ENCODE results near the gene UBAC2. TPM values are rescaled to one million over a fixed set of nuclear protein-coding genes. Genes with fewer than 3 reads are reported as not detected.
"Not testable (repeated sequence)": the region's sequence is repeated elsewhere in the genome, so short reads cannot be mapped to it uniquely, and the experiment has no call there.

UBAC2 gene
- total RNA-seq, 4 donors from 2014 or later: 54.4 to 65.9 (median 59.5) TPM

DNA sequence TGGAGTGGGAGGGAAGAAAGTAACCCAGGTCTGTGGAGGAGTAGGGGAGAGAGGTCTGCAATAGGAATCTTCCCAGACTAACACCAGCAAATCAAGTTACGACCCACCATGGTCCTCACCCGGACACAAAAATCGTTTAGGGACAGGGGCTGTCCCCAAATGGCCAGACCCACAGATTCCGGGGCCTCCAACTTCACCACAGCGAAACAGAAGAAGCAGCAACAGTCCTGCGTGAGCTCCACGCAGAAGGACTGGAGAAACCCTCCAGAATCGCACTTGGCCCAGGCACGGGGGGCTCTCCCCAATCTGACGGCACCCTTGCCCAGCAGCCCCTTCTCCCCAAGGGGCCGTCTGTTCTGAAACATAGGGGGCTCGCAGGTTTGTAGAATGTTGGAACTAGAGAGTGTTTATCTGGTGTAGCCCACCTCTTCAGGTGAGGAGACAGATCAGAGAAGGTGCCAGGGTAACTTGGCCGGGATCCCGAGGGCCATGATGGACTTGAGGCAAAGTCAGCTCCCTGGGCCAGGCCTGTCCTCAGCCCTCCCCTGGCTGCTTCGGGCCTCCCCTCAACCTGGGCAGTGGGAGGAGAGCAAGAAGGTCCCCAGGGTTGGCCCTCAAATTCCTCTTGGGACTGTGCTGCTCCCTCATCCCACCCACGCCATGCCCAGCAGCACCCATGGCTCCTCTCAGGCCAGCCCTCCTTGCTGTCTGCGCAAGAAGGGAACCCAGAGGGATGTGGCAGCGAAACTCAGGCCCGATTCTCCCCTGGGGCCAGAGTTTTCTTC lies 189.1 kb downstream of the UBAC2 start:
- no peaks in the 10 kb centered on the region for H3K27me3 ChIP-seq
- H3K4me3 ChIP-seq: no peak overlapping the region
- no peak for DNase-seq

DNA sequence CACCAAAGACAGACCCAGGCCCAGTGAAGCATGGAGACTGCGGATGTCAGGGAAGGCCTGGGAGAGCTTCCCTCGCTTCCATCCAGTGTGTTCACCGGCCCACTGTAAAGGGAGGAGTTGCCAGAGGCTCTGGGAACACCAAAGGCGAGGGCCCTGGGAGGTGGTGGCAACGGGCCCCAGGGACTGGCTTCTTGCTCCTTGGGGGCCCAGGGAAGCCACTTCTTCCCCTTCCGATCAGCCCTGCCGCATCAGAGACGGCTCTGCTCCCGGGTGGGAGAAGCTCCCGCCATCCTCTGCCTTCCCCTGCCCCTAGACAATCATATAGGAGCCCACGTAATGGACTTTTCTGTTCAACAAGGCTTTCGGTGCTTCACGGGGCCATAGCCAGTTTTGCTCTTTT lies 189.9 kb downstream of the UBAC2 start:
- Histone ChIP-seq H3K27me3 (no peaks in the 10 kb centered on the region), H3K4me3 (no peak overlapping the region), H3K36me3 (no peaks in the 10 kb centered on the region), H3K4me1 (no peaks in the 10 kb centered on the region), H3K9me3 (no peaks in the 10 kb centered on the region), H3K27ac (no peak overlapping the region)
- intact Hi-C loops (cut with DNase I; ENCODE audit: low total_unique reads): no loop called here
- TF ChIP-seq POLR2A (IDR thresholded peaks at IDR 0.05): no peak
- TF ChIP-seq, protein P1, sequence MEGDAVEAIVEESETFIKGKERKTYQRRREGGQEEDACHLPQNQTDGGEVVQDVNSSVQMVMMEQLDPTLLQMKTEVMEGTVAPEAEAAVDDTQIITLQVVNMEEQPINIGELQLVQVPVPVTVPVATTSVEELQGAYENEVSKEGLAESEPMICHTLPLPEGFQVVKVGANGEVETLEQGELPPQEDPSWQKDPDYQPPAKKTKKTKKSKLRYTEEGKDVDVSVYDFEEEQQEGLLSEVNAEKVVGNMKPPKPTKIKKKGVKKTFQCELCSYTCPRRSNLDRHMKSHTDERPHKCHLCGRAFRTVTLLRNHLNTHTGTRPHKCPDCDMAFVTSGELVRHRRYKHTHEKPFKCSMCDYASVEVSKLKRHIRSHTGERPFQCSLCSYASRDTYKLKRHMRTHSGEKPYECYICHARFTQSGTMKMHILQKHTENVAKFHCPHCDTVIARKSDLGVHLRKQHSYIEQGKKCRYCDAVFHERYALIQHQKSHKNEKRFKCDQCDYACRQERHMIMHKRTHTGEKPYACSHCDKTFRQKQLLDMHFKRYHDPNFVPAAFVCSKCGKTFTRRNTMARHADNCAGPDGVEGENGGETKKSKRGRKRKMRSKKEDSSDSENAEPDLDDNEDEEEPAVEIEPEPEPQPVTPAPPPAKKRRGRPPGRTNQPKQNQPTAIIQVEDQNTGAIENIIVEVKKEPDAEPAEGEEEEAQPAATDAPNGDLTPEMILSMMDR (IDR thresholded peaks at IDR 0.05): no peak
- no peak for DNase-seq

More for the DNA sequence above, 189.1 kb downstream of the UBAC2 start:
- Histone ChIP-seq H3K27ac (no peak overlapping the region), H3K9me3 (no peaks in the 10 kb centered on the region), H3K36me3 (no peaks in the 10 kb centered on the region), H3K4me1 (no peaks in the 10 kb centered on the region)
- TF ChIP-seq POLR2A (IDR thresholded peaks at IDR 0.05): no peak
- intact Hi-C loops (cut with DNase I; ENCODE audit: low total_unique reads): no loop called here

DNA sequence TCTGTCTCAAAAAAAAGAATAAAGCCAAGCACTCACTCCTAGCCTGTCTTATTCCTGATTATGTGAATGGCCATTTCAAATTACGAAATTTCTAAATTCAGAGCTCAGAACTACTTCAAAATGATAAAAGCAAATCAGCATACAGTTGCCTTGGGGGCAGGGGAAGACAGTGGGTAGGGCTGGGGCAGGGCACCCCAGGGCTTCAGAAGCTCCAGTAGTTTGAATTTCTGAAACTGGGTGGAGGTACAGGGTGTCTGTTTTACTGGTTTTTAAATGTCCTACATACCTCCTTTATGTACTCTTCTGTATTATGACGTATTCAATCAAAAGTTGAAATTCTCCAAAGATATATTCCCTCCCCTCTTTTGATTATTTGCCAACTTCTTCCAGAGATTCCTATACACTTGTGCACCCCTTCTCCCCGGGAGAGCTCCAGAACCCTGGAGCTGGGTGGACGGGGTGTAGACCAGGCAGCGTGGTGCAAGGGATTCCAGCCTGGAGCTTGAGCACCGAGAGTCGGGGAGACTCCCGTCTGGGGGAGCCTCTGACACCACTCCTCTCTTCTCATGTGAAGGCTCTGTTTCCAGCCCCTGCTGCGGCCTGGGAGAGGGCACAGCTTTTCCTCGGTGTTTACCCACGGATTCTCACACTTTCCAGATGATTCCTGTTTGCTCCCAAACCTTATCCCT lies 191.3 kb downstream of the UBAC2 start:
- no peak for DNase-seq
- no peaks in the 10 kb centered on the region for H3K9me3 ChIP-seq
- no peak overlapping the region for H3K4me3 ChIP-seq
- H3K27me3 ChIP-seq: no peaks in the 10 kb centered on the region
- TF ChIP-seq, protein P1 (IDR thresholded peaks at IDR 0.05): no peak
- no peak for TF ChIP-seq POLR2A (IDR thresholded peaks at IDR 0.05)
- no peaks in the 10 kb centered on the region for H3K4me1 ChIP-seq
- H3K36me3 ChIP-seq: no peaks in the 10 kb centered on the region
- intact Hi-C loops (cut with DNase I; ENCODE audit: low total_unique reads): no loop called here
- no peak overlapping the region for H3K27ac ChIP-seq

DNA sequence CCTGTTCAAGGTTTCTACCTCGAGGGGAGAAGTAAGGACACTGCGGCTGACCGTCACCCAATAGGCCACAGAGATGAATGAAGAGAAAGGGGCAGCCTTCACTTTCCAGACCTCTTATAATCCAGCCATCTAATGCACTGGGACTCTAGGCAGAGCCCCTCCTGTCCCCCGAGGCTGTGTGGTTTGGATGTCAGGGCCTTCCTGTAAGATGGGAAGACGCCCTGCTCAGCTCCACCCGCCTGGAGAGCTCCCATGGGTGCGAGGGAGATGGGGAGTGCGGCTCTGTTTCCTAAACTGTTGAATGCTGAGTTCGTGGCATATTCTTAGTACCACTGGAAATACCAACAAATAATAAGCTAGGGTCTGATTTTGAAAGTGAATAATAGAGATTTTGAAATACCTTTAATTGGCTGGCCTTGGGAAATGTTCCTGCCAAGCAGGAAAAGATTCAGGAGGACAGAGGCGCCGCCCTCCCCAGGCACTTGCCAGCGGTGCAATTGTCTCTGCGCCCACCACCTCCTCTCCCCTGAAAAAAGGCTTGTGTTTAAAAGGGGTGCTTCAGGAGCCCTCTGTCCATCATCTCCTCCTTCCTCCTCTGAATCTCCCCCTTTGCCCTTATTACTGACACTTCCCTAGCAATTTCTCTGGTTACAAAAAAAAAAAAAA lies 191.9 kb downstream of the UBAC2 start:
- Histone ChIP-seq H3K27me3 (no peaks in the 10 kb centered on the region), H3K9me3 (no peaks in the 10 kb centered on the region), H3K36me3 (no peaks in the 10 kb centered on the region), H3K27ac (no peak overlapping the region), H3K4me3 (no peak overlapping the region), H3K4me1 (no peaks in the 10 kb centered on the region)
- TF ChIP-seq, protein P1 (IDR thresholded peaks at IDR 0.05): no peak
- TF ChIP-seq POLR2A (IDR thresholded peaks at IDR 0.05): no peak
- intact Hi-C loops (cut with DNase I; ENCODE audit: low total_unique reads): no loop called here
- no peak for DNase-seq

DNA sequence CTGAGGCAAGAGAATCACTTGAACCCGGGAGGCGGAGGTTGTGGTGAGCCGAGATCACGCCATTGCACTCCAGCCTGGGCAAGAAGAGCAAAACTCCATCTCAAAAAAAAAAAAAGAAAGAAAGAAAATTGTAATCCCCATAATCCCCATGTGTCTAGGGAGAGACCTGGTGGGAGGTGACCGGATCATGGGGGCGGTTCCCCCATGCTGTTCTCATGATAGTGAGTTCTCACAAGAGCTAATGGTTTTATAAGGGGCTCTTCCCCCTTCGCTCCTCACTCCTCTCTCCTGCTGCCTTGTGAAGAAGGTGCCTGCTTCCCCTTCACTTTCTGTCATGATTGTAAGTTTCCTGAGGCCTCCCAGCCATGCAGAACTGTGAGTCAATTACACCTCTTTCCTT lies 192.7 kb downstream of the UBAC2 start:
- H3K27ac ChIP-seq; DNase-seq; H3K4me3 ChIP-seq; H3K27me3 ChIP-seq; H3K9me3 ChIP-seq; intact Hi-C loops (cut with DNase I; ENCODE audit: low total_unique reads); H3K36me3 ChIP-seq; H3K4me1 ChIP-seq: not testable (repeated sequence)

Measured in uterus (tissue), 4 donors.